ENCODE measurements around the gene OR5AR1. TPM values are rescaled to one million over a fixed set of nuclear protein-coding genes. Genes with fewer than 3 reads are reported as not detected.

Gene OR5AR1
- not detected in 2 replicates for total RNA-seq (2021)
- long read RNA-seq: 0 reads

- H3K4me1 Mint-ChIP-seq: peaks cover 33 to 37% of the 10 kb centered on the region in 2 experiments
- no peak for TF ChIP-seq CTCF (conservative IDR thresholded peaks at IDR 0.05)
Observed at GRCh38 chr11:56663386-56663785, at the start of gene OR5AR1. Gene OR5AR1 (plus strand): TSS chr11:56663686. CDS start chr11:56663686, 0 bp downstream.

More at GRCh38 chr11:56663386-56663785, at the start of gene OR5AR1:
- no peak within 1 kb of the TSS for H3T11ph ChIP-seq (ENCODE audit: low read length)
- no peak within 1 kb of the TSS for H2BK15ac ChIP-seq (ENCODE audit: low read depth, low read length)
- H3K4ac ChIP-seq (ENCODE audit: low read depth, low read length): no peak within 1 kb of the TSS
- H3K9me3 ChIP-seq (ENCODE audit: control insufficient read depth, low read depth, low read length): no peaks in the 10 kb centered on the region
- H3K27ac ChIP-seq (ENCODE audit: insufficient read length, low read depth, low read length): no peak within 1 kb of the TSS
- H3K9me3 Mint-ChIP-seq: peaks cover 0 to 9% of the 10 kb centered on the region in 2 experiments
- H2BK20ac ChIP-seq (ENCODE audit: low read depth, low read length, poor library complexity, severe bottlenecking): no peak within 1 kb of the TSS
- DNase-seq: no peak
- peaks cover under 1 to 26% (median 18%) of the 10 kb centered on the region in 3 experiments; a peak in 6 of 7 replicates for H3K36me3 Mint-ChIP-seq (ENCODE audit: insufficient read depth in 1 of 3, low read depth in 3 of 3)
- WGBS (ENCODE audit: extremely low coverage, insufficient read length, low lambda C conversion rate): no CpG with 5 or more reads among the region's 2 CpGs
- H4K8ac ChIP-seq (replicated peaks; ENCODE audit: insufficient read length, low read depth, low read length): no peak within 1 kb of the TSS
- no peak within 1 kb of the TSS for H2BK120ac ChIP-seq (ENCODE audit: low read depth, low read length, poor library complexity, severe bottlenecking)
- H3K79me2 ChIP-seq (ENCODE audit: insufficient read depth, low read length): no peaks in the 10 kb centered on the region
- no peak within 1 kb of the TSS for H2AFZ ChIP-seq (ENCODE audit: low read length)
- no peak within 1 kb of the TSS for H2AK5ac ChIP-seq (ENCODE audit: insufficient read length, low read length)
- no peak within 1 kb of the TSS; a peak in 1 of 7 replicates for H3K27ac Mint-ChIP-seq
- H3K14ac ChIP-seq (ENCODE audit: insufficient read depth, low read length): no peak within 1 kb of the TSS
- H3K23me2 ChIP-seq (ENCODE audit: insufficient read length, low read depth, low read length, poor library complexity, severe bottlenecking): no peaks in the 10 kb centered on the region
- H2BK5ac ChIP-seq (ENCODE audit: insufficient read length, low read length): no peak within 1 kb of the TSS
- H3K56ac ChIP-seq (ENCODE audit: insufficient read length, low read depth, low read length): no peak within 1 kb of the TSS
- no peak within 1 kb of the TSS for H2BK12ac ChIP-seq (ENCODE audit: insufficient read length, low read depth, low read length)
- no peak within 1 kb of the TSS for H4K5ac ChIP-seq (ENCODE audit: insufficient read length, low read depth, low read length)
- H3K27me3 ChIP-seq (ENCODE audit: insufficient read depth, low read length): no peaks in the 10 kb centered on the region
- no peak within 1 kb of the TSS for H4K91ac ChIP-seq (ENCODE audit: insufficient read length, low read depth, low read length)
- H3K9ac ChIP-seq (ENCODE audit: extremely low read depth, insufficient read length, low read length): no peak within 1 kb of the TSS
- no peak within 1 kb of the TSS for H3K4me2 ChIP-seq (ENCODE audit: insufficient read depth, insufficient read length, low read length)
- H3K18ac ChIP-seq (ENCODE audit: insufficient read length, low read depth, low read length): no peak within 1 kb of the TSS
- no peaks in the 10 kb centered on the region for H3K79me1 ChIP-seq (ENCODE audit: insufficient read depth, low read depth, low read length, poor library complexity, severe bottlenecking)
- no peaks in the 10 kb centered on the region for H3K27me3 Mint-ChIP-seq (ENCODE audit: low read depth)
- H3K4me1 ChIP-seq (ENCODE audit: insufficient read depth, low read length): no peaks in the 10 kb centered on the region
- H3K23ac ChIP-seq (ENCODE audit: insufficient read length, low read depth, low read length): no peak within 1 kb of the TSS
- H4K20me1 ChIP-seq (ENCODE audit: control insufficient read depth, insufficient read depth, insufficient read length): no peaks in the 10 kb centered on the region
- H3K4me3 Mint-ChIP-seq: no peak within 1 kb of the TSS
